HG03575 (cell line): Measurements from ENCODE around the gene NEURL1.

ENCODE experiments used
- ATAC-seq: cut with Tn5 transposase; IDR thresholded peaks from one replicate; pipeline ENCODE4 v1.9.1; 2021; ENCODE audit not compliant: unreplicated experiment, insufficient number of reproducible peaks, low FRiP score; ENCODE audit errors: extremely low read depth

NEURL1 gene

GRCh38 chr10:103457896-103458583, 35.5 kb upstream of the NEURL1 start:
- no peak for ATAC-seq

- no peak for ATAC-seq
Measured at GRCh38 chr10:103458720-103459119, 34.8 kb upstream of the NEURL1 start, which contains the start of gene CALHM1. CALHM1 (minus strand) TSS chr10:103458900; CDS start chr10:103458751, 149 bp downstream.

GRCh38 chr10:103459615-103460014, 33.9 kb upstream of the NEURL1 start:
- ATAC-seq, result no peak

GRCh38 chr10:103463499-103463898, 30.0 kb upstream of the NEURL1 start:
- ATAC-seq, result no peak

GRCh38 chr10:103465411-103466179, 27.9 kb upstream of the NEURL1 start:
- no peak for ATAC-seq

GRCh38 chr10:103466734-103467133, 26.8 kb upstream of the NEURL1 start:
- no peak for ATAC-seq

- no peak for ATAC-seq
Measured at GRCh38 chr10:103467406-103467805, 26.1 kb upstream of the NEURL1 start.

GRCh38 chr10:103469201-103469600, 24.3 kb upstream of the NEURL1 start:
- no peak for ATAC-seq

GRCh38 chr10:103470761-103471653, 22.5 kb upstream of the NEURL1 start:
- ATAC-seq, result peak; percentile 47

- no peak for ATAC-seq
Measured at GRCh38 chr10:103472005-103472404, 21.5 kb upstream of the NEURL1 start.

- ATAC-seq, result no peak
Measured at GRCh38 chr10:103473261-103473671, 20.2 kb upstream of the NEURL1 start.

GRCh38 chr10:103474077-103474476, 19.4 kb upstream of the NEURL1 start:
- no peak for ATAC-seq

GRCh38 chr10:103475437-103475836, 18.1 kb upstream of the NEURL1 start:
- no peak for ATAC-seq

- ATAC-seq, result no peak
Measured at GRCh38 chr10:103476046-103476768, 17.3 kb upstream of the NEURL1 start.

- ATAC-seq, result no peak
Measured at GRCh38 chr10:103478671-103479070, 14.8 kb upstream of the NEURL1 start.

- ATAC-seq, result no peak
Measured at GRCh38 chr10:103479135-103479534, 14.4 kb upstream of the NEURL1 start, which contains the start of gene CALHM3. CALHM3 (minus strand) TSS chr10:103479240; CDS start chr10:103479032, 208 bp downstream.

- ATAC-seq, result no peak
Measured at GRCh38 chr10:103480521-103480920, 13.0 kb upstream of the NEURL1 start.

GRCh38 chr10:103481974-103482531, 11.5 kb upstream of the NEURL1 start:
- no peak for ATAC-seq
